Choroid plexus epithelial cell (primary cell): ENCODE data around the gene HOXD13.

Source experiments
- DNase-seq: peaks from one replicate; pipeline ENCODE4 v3.0.0-alpha.2; 2010; ENCODE audit warnings: low read depth
- H3K4me3 ChIP-seq: 2 replicates; pipeline ENCODE4 v1.5.1; 2011; ENCODE audit warnings: low read depth, mild to moderate bottlenecking, control low read depth, low read length, moderate library complexity
- TF ChIP-seq, protein P1 (sequence below): conservative IDR thresholded peaks from 2 replicates; pipeline ENCODE4 v1.5.1; 2011; ENCODE audit warnings: low read depth, mild to moderate bottlenecking, control low read depth, inconsistent platforms, low read length, moderate library complexity

HOXD13 gene

DNA sequence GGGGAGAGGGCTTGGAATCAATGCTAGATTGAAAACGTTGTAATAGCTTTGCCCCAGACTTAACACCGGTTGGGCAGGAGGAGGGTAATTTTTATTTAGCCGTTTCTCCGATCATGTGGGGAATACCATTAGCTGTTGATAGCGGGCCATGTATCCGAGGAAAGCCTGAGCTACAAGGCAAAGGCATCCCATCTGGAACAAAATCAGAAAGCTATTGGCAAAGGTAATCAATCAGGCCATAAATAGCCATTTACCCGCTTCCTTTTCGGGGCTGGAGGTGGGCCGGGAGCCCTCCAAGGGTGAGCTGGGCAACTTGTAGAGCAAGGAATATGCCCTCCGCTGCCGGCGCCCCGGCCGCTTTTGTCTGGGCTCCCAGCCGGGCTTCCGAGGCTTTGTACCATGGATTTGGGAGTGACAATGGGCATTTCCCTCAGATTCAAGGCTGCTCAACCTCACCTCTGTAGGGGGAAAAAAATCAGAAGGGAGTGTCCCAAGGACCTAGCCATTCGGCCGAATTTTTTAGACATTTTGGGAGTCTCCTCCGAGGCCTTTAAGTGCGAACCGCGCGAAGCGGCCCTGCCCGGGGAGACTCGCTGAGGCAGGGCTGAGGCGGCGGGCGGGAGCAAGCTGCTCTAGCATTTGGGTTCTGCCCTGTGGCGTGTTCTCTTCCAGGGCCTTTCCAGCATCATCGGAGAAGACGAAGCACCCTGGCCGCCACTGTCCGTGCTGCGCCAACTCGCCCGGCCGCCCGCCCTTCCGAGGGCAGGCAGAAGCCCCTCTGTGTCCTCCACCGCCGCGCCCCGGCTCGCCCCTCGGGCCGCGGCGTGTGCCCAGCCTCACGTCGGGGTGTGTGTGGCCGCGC is 28.9 kb downstream of the HOXD13 start:
- no peak overlapping the region for H3K4me3 ChIP-seq
- TF ChIP-seq, protein P1, sequence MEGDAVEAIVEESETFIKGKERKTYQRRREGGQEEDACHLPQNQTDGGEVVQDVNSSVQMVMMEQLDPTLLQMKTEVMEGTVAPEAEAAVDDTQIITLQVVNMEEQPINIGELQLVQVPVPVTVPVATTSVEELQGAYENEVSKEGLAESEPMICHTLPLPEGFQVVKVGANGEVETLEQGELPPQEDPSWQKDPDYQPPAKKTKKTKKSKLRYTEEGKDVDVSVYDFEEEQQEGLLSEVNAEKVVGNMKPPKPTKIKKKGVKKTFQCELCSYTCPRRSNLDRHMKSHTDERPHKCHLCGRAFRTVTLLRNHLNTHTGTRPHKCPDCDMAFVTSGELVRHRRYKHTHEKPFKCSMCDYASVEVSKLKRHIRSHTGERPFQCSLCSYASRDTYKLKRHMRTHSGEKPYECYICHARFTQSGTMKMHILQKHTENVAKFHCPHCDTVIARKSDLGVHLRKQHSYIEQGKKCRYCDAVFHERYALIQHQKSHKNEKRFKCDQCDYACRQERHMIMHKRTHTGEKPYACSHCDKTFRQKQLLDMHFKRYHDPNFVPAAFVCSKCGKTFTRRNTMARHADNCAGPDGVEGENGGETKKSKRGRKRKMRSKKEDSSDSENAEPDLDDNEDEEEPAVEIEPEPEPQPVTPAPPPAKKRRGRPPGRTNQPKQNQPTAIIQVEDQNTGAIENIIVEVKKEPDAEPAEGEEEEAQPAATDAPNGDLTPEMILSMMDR: no peak
- no peak for DNase-seq

DNA sequence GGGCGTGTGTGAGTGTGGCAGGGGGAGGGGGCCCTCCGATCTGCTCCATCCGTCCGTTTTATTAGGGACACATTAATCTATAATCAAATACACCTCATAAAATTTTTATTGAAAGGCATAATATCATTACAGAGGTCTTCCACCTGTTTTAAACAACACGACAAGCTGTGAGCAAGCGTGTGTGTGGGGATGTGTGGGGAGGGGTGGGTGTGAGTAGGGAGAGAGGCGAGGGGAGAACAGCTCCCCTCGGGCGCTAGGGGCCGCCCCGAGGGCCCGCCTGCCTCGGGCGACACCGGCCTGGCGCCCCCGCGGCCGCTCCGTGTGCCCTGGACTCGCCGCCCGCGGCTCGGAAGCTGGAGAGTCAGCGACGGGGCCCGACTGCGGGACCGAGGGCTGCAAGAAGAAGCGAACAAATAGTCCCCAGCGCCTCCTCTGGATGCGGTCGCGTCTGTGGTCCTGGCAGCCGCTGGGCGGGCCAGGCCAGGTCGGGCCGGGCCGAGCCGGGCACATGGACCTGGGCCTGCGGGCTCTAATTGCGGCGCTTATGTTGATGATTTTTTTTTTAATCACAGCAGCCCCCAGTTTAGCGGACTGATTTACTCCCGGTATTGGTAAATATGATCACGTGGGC is 29.6 kb downstream of the HOXD13 start:
- H3K4me3 ChIP-seq: no peak overlapping the region
- DNase-seq: no peak
- TF ChIP-seq, protein P1: no peak

DNA sequence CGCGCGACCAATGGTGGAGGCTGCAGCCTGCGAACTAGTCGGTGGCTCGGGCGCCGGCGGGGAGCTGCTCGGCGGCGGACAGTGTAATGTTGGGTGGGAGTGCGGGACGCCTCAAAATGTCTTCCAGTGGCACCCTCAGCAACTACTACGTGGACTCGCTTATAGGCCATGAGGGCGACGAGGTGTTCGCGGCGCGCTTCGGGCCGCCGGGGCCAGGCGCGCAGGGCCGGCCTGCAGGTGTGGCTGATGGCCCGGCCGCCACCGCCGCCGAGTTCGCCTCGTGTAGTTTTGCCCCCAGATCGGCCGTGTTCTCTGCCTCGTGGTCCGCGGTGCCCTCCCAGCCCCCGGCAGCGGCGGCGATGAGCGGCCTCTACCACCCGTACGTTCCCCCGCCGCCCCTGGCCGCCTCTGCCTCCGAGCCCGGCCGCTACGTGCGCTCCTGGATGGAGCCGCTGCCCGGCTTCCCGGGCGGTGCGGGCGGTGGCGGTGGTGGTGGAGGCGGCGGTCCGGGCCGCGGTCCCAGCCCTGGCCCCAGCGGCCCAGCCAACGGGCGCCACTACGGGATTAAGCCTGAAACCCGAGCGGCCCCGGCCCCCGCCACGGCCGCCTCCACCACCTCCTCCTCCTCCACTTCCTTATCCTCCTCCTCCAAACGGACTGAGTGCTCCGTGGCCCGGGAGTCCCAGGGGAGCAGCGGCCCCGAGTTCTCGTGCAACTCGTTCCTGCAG is 30.3 kb downstream of the HOXD13 start, which contains the start of gene HOXD9:
HOXD9 (plus strand) TSS at position 37 of the 728 bp plus-strand sequence; CDS start at position 87, 50 bp downstream.
- TF ChIP-seq, protein P1: no peak
- DNase-seq: no peak
- no peak within 1 kb of the TSS for H3K4me3 ChIP-seq

DNA sequence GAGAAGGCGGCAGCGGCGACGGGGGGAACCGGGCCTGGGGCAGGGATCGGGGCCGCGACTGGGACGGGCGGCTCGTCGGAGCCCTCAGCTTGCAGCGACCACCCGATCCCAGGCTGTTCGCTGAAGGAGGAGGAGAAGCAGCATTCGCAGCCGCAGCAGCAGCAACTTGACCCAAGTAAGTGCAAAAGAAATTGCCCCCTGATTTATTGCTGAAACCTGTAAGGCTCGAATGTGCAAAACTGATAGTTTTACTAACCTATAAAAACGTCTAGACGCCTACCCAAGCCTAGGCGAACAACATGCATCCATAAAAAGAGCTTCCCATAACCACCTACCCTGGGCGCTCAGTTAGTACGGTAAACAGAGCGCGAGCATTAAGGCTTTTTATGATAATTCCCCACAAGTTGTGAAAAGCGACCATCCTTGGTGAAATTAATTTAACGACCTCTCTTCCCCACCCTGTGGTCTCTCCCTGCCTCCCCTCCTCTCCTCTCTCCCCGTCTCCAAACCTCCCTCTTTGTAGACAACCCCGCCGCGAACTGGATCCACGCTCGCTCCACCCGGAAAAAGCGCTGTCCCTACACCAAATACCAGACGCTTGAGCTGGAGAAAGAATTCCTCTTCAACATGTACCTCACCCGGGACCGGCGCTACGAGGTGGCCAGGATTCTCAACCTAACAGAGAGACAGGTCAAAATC is 31.0 kb downstream of the HOXD13 start:
- DNase-seq: no peak
- TF ChIP-seq, protein P1: no peak
- H3K4me3 ChIP-seq: no peak overlapping the region

DNA sequence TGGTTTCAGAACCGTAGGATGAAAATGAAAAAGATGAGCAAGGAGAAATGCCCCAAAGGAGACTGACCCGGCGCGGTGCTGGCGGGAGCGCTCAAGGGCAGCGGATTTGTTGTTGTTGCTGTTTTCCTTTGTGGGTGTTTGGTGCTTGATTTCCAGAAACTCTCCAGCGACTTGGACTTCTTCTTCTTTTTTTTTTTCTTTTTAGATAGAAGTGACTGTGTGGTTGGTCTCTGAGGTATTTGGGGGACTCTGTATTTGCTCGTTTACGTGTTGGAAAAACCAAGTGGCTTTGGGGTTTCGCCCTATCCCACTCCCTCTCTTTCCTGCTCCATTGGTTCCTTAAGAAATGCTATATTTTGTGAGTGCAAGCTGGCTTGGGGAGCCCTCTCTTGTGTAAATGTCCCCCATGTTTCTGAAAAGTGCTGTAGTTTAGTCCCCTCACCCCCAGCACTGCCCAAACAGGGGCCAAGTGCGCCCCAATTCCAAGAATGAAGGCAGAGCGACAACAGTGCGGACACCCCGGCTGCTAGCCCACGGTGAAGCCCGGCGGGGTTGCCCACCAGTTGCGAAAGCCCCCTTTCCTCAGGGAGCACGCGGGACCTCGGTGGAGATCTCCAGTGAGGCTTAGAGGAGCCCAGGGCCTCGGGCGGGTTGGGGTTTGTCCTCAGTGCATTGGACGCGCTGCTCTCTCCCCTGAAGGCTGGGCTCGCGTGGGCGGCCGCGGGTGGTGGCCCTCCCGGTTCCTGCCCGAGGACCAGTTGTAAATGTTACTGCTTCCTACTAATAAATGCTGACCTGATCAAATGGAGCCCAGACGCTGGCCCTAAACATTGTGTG is 31.8 kb downstream of the HOXD13 start:
- TF ChIP-seq, protein P1: no peak
- DNase-seq: no peak

More for the DNA sequence above, 31.8 kb downstream of the HOXD13 start:
- H3K4me3 ChIP-seq: no peak overlapping the region
